ENCODE results near the gene GDF9.
A peak's percentile ranks its signal among the peaks of the same experiment; 100 is the strongest.

Gene GDF9

GRCh38 chr5:132836852-132837251 is 29.4 kb downstream of the GDF9 start:
- no peak for DNase-seq (ENCODE audit: low read depth)

GRCh38 chr5:132834057-132834456 is 32.2 kb downstream of the GDF9 start:
- no peak for DNase-seq (ENCODE audit: low read depth)

GRCh38 chr5:132832612-132833011 is 33.7 kb downstream of the GDF9 start:
- DNase-seq (ENCODE audit: low read depth): no peak

GRCh38 chr5:132831095-132831860 is 35.0 kb downstream of the GDF9 start:
- no peak for DNase-seq (ENCODE audit: low read depth)

- no peak for DNase-seq (ENCODE audit: low read depth)
Measured at GRCh38 chr5:132830436-132831094, 35.7 kb downstream of the GDF9 start, which contains the start of gene SHROOM1. Gene SHROOM1, minus strand, starts transcription at chr5:132830647. Its CDS starts 4,507 bp downstream, at chr5:132826140.

- DNase-seq (ENCODE audit: low read depth): peak; percentile 30
Measured at GRCh38 chr5:132829742-132830435, 36.4 kb downstream of the GDF9 start.

GRCh38 chr5:132828846-132829494 is 37.3 kb downstream of the GDF9 start:
- DNase-seq (ENCODE audit: low read depth): no peak

- no peak for DNase-seq (ENCODE audit: low read depth)
Measured at GRCh38 chr5:132827943-132828673, 38.2 kb downstream of the GDF9 start.

- no peak for DNase-seq (ENCODE audit: low read depth)
Measured at GRCh38 chr5:132826424-132827082, 39.7 kb downstream of the GDF9 start.

- DNase-seq (ENCODE audit: low read depth): no peak
Measured at GRCh38 chr5:132825834-132826391, 40.4 kb downstream of the GDF9 start.

- no peak for DNase-seq (ENCODE audit: low read depth)
Measured at GRCh38 chr5:132825033-132825833, 41.0 kb downstream of the GDF9 start.

GRCh38 chr5:132824426-132824825 is 41.8 kb downstream of the GDF9 start:
- DNase-seq (ENCODE audit: low read depth): no peak

GRCh38 chr5:132823481-132824050 is 42.7 kb downstream of the GDF9 start:
- DNase-seq (ENCODE audit: low read depth): no peak

GRCh38 chr5:132822650-132823480 is 43.4 kb downstream of the GDF9 start:
- DNase-seq (ENCODE audit: low read depth): no peak

GRCh38 chr5:132821791-132822190 is 44.5 kb downstream of the GDF9 start:
- no peak for DNase-seq (ENCODE audit: low read depth)

- DNase-seq (ENCODE audit: low read depth): no peak
Measured at GRCh38 chr5:132821350-132821749, 44.9 kb downstream of the GDF9 start.

GRCh38 chr5:132820162-132820754 is 46.0 kb downstream of the GDF9 start:
- DNase-seq (ENCODE audit: low read depth): peak; percentile 85

- DNase-seq (ENCODE audit: low read depth): no peak
Measured at GRCh38 chr5:132819468-132819867, 46.8 kb downstream of the GDF9 start.

Measured in stimulated activated CD8-positive, alpha-beta memory T cell treated with anti-CD3 and anti-CD28 coated beads, Interleukin-7, amount 100 ng/mL, for 24 hours (primary cell).